T47D (cell line): Measurements from ENCODE around the gene CASS4.

Experiments
- DNase-seq, 2 experiments: peaks; one replicate each; pipeline versions ENCODE4 v3.0.0 to v3.0.0-alpha.2; 2011 to 2012; ENCODE audit warnings: low read depth in 1 of 2, low spot score in 1 of 2
- JUND ChIP-seq: IDR thresholded peaks from 2 replicates; pipeline ENCODE4 v1.6.1; 2012; ENCODE audit warnings: low read depth
- in situ Hi-C: cut with HindIII; loops from 2 replicates; pipeline ENCODE4 v1.10.0; 2016; ENCODE audit warnings: low sequenced_read_pairs, low pct_unique_long_range_greater_than_20kb

The CASS4 gene

GRCh38 chr20:56447227-56447626 is 35.2 kb downstream of the CASS4 start:
- no peak for DNase-seq
- in situ Hi-C loops = no loop called here
- TF ChIP-seq JUND = no peak

- in situ Hi-C loops = no loop called here
- no peak for DNase-seq
- no peak for TF ChIP-seq JUND
Observed at GRCh38 chr20:56449459-56449858, 37.4 kb downstream of the CASS4 start.

- no peak for TF ChIP-seq JUND
- peak in 1 of 2 experiments; percentile 46 for DNase-seq
- in situ Hi-C loops = no loop called here
Observed at GRCh38 chr20:56451056-56451765, 39.2 kb downstream of the CASS4 start.

DNA sequence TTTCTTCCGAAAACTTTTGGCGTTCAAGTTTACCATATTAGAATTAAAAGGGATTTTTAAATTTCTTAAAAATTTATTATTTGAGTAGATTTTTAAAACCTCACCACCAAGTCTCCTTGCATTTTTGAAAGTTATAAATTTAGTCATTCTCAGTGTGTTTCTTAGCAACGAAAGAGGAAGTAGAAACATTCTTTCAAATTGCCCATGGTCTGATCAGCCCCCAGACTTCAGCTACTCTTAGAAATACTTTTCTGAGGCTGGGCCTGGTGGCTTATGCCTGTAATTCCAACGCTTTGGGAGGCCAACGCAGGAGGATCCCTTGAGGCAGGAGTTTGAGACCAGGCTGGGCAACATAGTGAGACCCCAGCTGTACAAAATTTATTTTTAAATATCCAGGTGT is 41.3 kb downstream of the CASS4 start:
- TF ChIP-seq JUND = no peak
- in situ Hi-C loops = no loop called here
- DNase-seq = no peak

GRCh38 chr20:56454754-56455153 is 42.7 kb downstream of the CASS4 start:
- in situ Hi-C loops = no loop called here
- no peak for DNase-seq

DNA sequence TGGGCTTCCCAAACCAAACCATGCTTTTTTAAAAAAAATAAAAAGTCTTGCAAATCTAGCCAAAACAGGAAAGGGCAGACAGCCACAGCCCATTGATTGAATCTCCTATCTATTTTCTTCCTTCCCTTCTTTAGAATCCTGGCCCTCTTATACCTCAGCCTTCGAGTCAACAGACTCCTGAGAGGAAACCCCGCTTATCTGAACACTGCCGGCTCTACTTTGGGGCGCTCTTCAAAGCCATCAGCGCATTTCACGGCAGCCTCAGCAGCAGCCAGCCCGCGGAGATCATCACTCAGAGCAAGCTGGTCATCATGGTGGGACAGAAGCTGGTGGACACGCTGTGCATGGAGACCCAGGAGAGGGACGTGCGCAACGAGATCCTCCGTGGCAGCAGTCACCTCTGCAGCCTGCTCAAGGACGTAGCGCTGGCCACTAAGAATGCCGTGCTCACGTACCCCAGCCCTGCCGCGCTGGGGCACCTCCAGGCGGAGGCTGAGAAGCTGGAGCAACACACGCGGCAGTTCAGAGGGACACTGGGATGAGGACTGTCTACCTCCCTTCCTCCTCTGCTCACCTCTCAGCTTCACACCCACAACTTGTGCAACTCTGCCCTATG is 46.3 kb downstream of the CASS4 start:
- DNase-seq = peak; percentile 36 to 56
- in situ Hi-C loops = no loop called here
- TF ChIP-seq JUND = no peak

More at GRCh38 chr20:56454754-56455153, 42.7 kb downstream of the CASS4 start:
- TF ChIP-seq JUND = no peak

- DNase-seq = no peak
- TF ChIP-seq JUND = no peak
- in situ Hi-C loops = no loop called here
Observed at GRCh38 chr20:56460459-56460858, 48.4 kb downstream of the CASS4 start.

DNA sequence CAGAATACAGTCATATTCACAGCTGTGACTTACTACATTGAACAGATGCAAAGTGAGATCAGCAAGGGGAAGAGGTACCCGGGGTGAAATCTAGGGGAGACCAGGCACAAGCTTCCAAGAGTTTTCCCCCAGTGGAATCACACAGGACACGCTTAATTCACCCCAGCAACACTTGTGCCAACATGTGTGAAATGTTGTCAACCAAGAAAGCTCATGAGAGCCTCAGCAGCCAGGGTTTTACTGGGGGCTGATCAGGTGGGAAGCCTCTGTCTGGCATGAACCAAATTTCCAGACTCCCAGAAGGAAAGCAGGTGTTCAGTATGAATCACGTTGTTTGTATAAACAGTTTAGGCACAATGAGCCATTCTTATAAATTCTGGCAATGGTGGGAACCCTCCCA is 49.5 kb downstream of the CASS4 start:
- TF ChIP-seq JUND = no peak
- in situ Hi-C loops = no loop called here
- DNase-seq = no peak

- in situ Hi-C loops = no loop called here
- DNase-seq = no peak
- TF ChIP-seq JUND = no peak
Observed at GRCh38 chr20:56463428-56463827, 51.4 kb downstream of the CASS4 start.

DNA sequence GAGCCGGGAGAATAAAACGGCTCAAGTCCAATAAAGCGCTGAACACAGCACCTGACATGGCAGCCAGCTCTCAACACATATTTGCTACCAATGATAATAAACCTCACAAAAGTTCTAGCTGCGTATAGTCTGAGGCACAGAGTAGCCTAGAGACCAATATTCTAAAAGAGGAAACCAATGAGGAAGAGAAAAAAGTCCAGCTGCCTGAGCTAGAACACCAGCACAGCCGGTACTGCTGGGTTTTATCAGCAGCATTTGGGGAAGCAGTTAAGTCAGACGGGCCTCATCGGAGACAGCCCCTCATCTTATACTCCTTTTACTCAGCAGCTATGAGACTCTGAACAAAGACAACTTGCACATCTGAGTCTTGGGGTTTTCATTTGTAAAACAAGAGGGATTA is 53.9 kb downstream of the CASS4 start:
- in situ Hi-C loops = no loop called here
- no peak for DNase-seq

DNA sequence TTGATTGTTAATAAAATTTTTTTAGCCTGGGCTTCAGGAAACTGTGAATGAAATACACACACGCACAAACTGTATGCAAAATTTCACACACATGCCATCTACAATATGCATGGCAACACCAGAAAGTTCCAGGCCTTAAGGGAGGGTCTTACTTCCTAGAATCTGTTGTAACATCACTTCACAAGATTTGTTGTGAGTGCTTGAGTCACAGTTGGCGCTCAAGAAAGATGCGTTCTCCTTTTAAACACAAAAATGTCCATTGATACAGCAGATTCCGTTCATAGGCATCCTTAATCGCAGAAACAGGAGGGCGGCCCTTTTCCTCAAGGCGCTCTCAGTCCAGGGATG is 55.9 kb downstream of the CASS4 start:
- in situ Hi-C loops = no loop called here
- DNase-seq = no peak
- TF ChIP-seq JUND = no peak

More for the DNA sequence above, 53.9 kb downstream of the CASS4 start:
- no peak for TF ChIP-seq JUND

GRCh38 chr20:56468316-56469076 is 56.4 kb downstream of the CASS4 start, which contains the start of gene RTF2:
TSS of gene RTF2 (plus strand) at chr20:56468627. CDS start at chr20:56468698, 71 bp downstream.
- no peak for TF ChIP-seq JUND
- in situ Hi-C loops = no loop called here
- peak; percentile 83 to 96 for DNase-seq

GRCh38 chr20:56469077-56469449 is 57.0 kb downstream of the CASS4 start:
- DNase-seq = no peak
- in situ Hi-C loops = no loop called here
- TF ChIP-seq JUND = no peak
